Activated CD8-positive, alpha-beta T cell treated with anti-CD3 and anti-CD28 coated beads for 36 hours (primary cell): Measurements from ENCODE around the gene AKIRIN2. TPM values are rescaled to one million over a fixed set of nuclear protein-coding genes. Genes with fewer than 3 reads are reported as not detected.

ENCODE experiments used
- ATAC-seq: fragments of 200-7000 bp; cut with Tn5 transposase; one replicate; pipeline ENCODE4 v1.10.0; 2021; ENCODE audit warnings: mild to moderate bottlenecking, moderate library complexity
- CTCF ChIA-PET: fragments of 350-600 bp; sonication (Branson Sonifier 250); formaldehyde crosslinking; loops from one replicate; lab custom pipeline; 2021; ENCODE audit warnings: antibody characterized with exemption; lab: Charles Lee
- POLR2A ChIA-PET: fragments of 350-600 bp; sonication (Branson Sonifier 250); formaldehyde crosslinking; loops from one replicate; lab custom pipeline; 2021; ENCODE audit warnings: antibody characterized with exemption; lab: Charles Lee
- DNase-seq: peaks from one replicate; pipeline ENCODE4 v3.0.0-alpha.2; 2020
- H3K27ac Mint-ChIP-seq: one replicate; pipeline ENCODE4 v1.8.0; 2021; ENCODE audit warnings: mild to moderate bottlenecking, mixed read lengths
- H3K27me3 Mint-ChIP-seq: one replicate; pipeline ENCODE4 v1.8.0; 2021; ENCODE audit warnings: mixed read lengths
- H3K36me3 Mint-ChIP-seq: one replicate; pipeline ENCODE4 v1.8.0; 2021; ENCODE audit warnings: low read depth, mixed read lengths
- H3K4me1 Mint-ChIP-seq: one replicate; pipeline ENCODE4 v1.8.0; 2021; ENCODE audit warnings: low read depth, mixed read lengths
- H3K4me3 Mint-ChIP-seq: one replicate; pipeline ENCODE4 v1.8.0; 2021; ENCODE audit warnings: mild to moderate bottlenecking, moderate library complexity, mixed read lengths
- H3K9me3 Mint-ChIP-seq: one replicate; pipeline ENCODE4 v1.8.0; 2021; ENCODE audit warnings: mixed read lengths
- intact Hi-C: fragments of 100-400 bp; cut with micrococcal nuclease; formaldehyde crosslinking; loops from one replicate; pipeline ENCODE4 v1.10.0; 2022
- total RNA-seq, 2 experiments: library from RNA; stranded (reverse); gene quantifications; one replicate each; pipeline ENCODE4 v1.2.3, GENCODE V29; 2021
- TF ChIP-seq, protein P1 (sequence below): fragments of 200-600 bp; IDR thresholded peaks from one replicate; pipeline ENCODE4 v1.8.0; 2022; ENCODE audit warnings: antibody characterized with exemption, mild to moderate bottlenecking

Gene AKIRIN2
- total RNA-seq, 2 experiments from 2014 or later, result 42.1 to 45.6 TPM

DNA sequence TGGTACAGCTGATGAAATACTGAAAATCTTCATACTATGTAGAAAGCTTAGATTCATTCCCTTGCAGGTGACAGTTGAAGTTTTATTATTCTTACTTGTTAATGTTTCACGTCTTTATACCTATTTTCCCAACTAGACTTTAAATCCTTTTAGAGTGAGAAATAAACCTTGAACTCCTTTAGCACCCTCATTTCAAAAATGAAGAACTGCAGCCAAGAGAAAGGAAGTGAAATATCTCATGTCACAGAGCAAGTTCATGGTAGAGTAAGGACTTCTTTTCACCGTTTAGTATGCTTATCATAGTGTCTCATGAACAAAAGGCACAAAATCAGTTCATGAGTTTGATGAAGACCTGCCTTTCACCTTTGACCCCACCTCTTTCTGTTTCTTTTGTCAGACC lies 73.6 kb downstream of the AKIRIN2 start:
- ChIA-PET CTCF (interaction anchor here (0.6 to 1.8 kb wide), 2 partner anchors 12 to 1296 kb away, joined by 3 to 5 read pairs; no protein-coding TSS in a partner anchor), POLR2A (interaction anchor here (0.6 kb wide), 1 partner anchor 172 kb away, joined by 3 read pairs; no protein-coding TSS in a partner anchor)
- H3K4me1 Mint-ChIP-seq, result no peaks in the 10 kb centered on the region
- DNase-seq (no peak), ATAC-seq (no peak)
- H3K27me3 Mint-ChIP-seq, result no peaks in the 10 kb centered on the region
- H3K27ac Mint-ChIP-seq, result no peak overlapping the region
- H3K9me3 Mint-ChIP-seq, result no peaks in the 10 kb centered on the region
- peaks cover 33% of the 10 kb centered on the region for H3K36me3 Mint-ChIP-seq
- H3K4me3 Mint-ChIP-seq, result no peak overlapping the region
- intact Hi-C loops, result no loop called here
- TF ChIP-seq, protein P1, sequence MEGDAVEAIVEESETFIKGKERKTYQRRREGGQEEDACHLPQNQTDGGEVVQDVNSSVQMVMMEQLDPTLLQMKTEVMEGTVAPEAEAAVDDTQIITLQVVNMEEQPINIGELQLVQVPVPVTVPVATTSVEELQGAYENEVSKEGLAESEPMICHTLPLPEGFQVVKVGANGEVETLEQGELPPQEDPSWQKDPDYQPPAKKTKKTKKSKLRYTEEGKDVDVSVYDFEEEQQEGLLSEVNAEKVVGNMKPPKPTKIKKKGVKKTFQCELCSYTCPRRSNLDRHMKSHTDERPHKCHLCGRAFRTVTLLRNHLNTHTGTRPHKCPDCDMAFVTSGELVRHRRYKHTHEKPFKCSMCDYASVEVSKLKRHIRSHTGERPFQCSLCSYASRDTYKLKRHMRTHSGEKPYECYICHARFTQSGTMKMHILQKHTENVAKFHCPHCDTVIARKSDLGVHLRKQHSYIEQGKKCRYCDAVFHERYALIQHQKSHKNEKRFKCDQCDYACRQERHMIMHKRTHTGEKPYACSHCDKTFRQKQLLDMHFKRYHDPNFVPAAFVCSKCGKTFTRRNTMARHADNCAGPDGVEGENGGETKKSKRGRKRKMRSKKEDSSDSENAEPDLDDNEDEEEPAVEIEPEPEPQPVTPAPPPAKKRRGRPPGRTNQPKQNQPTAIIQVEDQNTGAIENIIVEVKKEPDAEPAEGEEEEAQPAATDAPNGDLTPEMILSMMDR, result no peak

Other genes with a start within 250 kb of the AKIRIN2 start
- 1 to 10 TPM; 7.7 to 7.9 TPM for gene SLC35A1, start 229.3 kb downstream of the AKIRIN2 start, total RNA-seq
- gene RARS2, start 112.2 kb downstream of the AKIRIN2 start, total RNA-seq, result 10 to 100 TPM; 17.4 to 20.4 TPM
- gene ORC3, start 112.1 kb downstream of the AKIRIN2 start, total RNA-seq, result 10 to 100 TPM; 35.8 to 36.6 TPM